C4-2B (cell line): Measurements from ENCODE around the gene PBX1.

Source experiments
- ZFX ChIP-seq: fragments of 450-650 bp; IDR thresholded peaks from 2 replicates; pipeline ENCODE4 v1.6.1; 2017
- TF ChIP-seq, protein P1 (sequence below): fragments of 450-650 bp; conservative IDR thresholded peaks from 2 replicates; pipeline ENCODE4 v1.5.1; 2017; ENCODE audit warnings: mild to moderate bottlenecking

DNA sequence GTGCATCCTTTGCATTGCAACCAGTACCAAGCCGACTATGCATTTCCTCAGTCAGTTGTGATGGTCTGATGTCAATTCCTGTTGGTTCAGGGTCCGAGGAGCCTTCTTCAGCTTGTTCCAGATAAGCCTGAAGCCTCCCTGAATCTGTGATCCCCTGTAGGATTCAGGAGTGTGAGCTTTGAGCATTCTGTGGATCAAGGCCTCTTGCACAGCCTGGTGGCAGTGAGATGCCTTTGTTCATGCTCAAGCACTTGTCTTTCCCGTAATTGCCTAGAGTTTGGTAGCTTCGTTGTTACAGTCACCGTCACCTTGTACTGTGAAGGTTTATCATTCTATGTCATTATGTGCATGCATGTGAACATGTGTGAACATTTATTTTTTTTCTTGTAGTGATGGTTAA is 103.5 kb downstream of the PBX1 start:
- TF ChIP-seq, protein P1, sequence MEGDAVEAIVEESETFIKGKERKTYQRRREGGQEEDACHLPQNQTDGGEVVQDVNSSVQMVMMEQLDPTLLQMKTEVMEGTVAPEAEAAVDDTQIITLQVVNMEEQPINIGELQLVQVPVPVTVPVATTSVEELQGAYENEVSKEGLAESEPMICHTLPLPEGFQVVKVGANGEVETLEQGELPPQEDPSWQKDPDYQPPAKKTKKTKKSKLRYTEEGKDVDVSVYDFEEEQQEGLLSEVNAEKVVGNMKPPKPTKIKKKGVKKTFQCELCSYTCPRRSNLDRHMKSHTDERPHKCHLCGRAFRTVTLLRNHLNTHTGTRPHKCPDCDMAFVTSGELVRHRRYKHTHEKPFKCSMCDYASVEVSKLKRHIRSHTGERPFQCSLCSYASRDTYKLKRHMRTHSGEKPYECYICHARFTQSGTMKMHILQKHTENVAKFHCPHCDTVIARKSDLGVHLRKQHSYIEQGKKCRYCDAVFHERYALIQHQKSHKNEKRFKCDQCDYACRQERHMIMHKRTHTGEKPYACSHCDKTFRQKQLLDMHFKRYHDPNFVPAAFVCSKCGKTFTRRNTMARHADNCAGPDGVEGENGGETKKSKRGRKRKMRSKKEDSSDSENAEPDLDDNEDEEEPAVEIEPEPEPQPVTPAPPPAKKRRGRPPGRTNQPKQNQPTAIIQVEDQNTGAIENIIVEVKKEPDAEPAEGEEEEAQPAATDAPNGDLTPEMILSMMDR, result no peak
- TF ChIP-seq ZFX, result no peak
